Muscle layer of duodenum (tissue), 2 donors: ENCODE results near the gene SERPINB8.

Experiments
- H3K27ac ChIP-seq: one replicate; pipeline ENCODE4 v1.7.0; 2013; ENCODE audit warnings: mild to moderate bottlenecking, low read length
- H3K27me3 ChIP-seq: one replicate; pipeline ENCODE4 v1.7.0; 2013; ENCODE audit warnings: low read depth, mild to moderate bottlenecking, control low read depth, low read length
- H3K36me3 ChIP-seq, 2 donors: one replicate each; pipeline ENCODE4 v1.7.0; 2013; ENCODE audit warnings: low read length in 2 of 2, control low read depth in 1 of 2, mild to moderate bottlenecking in 1 of 2; ENCODE audit not compliant: insufficient read depth in 2 of 2, control insufficient read depth in 1 of 2
- H3K4me1 ChIP-seq, 2 donors: one replicate each; pipeline ENCODE4 v1.7.0; 2013; ENCODE audit warnings: low read length in 2 of 2, mild to moderate bottlenecking in 2 of 2, control low read depth in 1 of 2, moderate library complexity in 1 of 2; ENCODE audit not compliant: insufficient read depth in 2 of 2, control insufficient read depth in 1 of 2
- H3K4me3 ChIP-seq, 2 donors: one replicate each; pipeline ENCODE4 v1.7.0; 2013; ENCODE audit warnings: low read length in 2 of 2, low read depth in 1 of 2, mild to moderate bottlenecking in 1 of 2
- H3K9me3 ChIP-seq, 2 donors: one replicate each; pipeline ENCODE4 v1.7.0; 2013; ENCODE audit warnings: low read length in 2 of 2, control low read depth in 1 of 2, mild to moderate bottlenecking in 1 of 2; ENCODE audit not compliant: control insufficient read depth in 1 of 2
- donor health status: healthy.

The SERPINB8 gene

DNA sequence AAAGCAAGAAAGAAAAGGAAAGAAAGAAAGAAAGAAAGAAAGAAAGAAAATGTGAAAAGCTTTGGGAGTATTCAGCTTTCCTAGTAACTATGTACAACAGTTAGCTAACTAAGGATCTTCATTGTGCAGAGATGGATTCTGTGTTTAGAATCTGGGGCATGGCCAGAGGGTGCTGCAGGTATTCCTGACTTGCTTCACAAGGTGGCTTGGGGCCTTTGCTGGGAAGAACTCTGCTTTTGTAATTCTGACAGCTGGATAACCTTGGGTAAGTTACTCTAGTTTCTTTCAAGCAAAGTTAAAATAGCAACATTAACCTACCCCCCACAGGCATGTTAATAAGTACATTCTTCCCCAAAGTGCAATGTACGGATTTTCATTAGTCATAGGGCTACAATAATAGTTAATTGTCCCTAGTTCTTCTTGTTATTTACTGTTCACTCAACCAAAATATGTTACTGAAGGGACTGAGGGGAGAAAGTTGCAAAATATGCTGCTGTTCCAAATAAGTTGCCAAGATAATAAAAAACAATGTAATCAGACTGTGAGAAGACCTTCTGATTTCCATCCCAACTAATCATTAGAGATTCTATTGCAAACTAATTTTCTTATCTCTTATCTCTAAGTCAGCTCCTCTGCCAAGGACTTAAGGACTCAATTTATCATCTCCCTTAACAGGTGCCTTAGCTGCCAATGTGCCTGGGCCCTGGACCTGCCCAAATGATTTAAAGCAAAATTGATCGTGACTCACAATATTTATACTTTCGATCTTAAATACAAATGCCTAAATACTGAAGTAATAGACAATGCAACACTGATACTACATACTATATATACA lies 50.3 kb downstream of the SERPINB8 start:
- H3K36me3 ChIP-seq = no peaks in the 10 kb centered on the region
- no peaks in the 10 kb centered on the region for H3K9me3 ChIP-seq
- H3K27ac ChIP-seq = no peak overlapping the region
- no peaks in the 10 kb centered on the region for H3K27me3 ChIP-seq
- H3K4me3 ChIP-seq = no peak overlapping the region
- H3K4me1 ChIP-seq = no peaks in the 10 kb centered on the region

DNA sequence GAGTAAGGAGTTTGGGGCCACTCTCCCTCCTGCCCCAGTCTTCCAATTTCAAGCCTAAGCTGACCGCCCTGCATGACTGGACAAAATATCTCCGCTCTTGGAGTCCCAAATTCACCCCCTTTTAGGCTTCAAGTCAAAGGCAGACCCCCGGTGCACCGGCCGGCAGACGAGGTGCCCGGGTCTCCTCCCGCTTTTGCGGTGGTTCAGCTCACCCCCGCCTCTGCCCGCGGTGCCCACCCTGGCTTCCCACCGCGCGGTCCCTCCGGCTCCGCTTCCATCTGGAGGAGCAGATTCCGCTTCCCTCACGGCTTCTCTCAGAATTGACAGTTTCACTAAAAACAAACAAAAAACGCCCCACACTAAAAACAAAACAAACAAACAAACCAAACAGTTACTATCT lies 56.5 kb downstream of the SERPINB8 start:
- Histone ChIP-seq H3K4me3 (no peak overlapping the region), H3K27ac (no peak overlapping the region), H3K27me3 (no peaks in the 10 kb centered on the region), H3K36me3 (no peaks in the 10 kb centered on the region), H3K4me1 (no peaks in the 10 kb centered on the region), H3K9me3 (no peaks in the 10 kb centered on the region)

DNA sequence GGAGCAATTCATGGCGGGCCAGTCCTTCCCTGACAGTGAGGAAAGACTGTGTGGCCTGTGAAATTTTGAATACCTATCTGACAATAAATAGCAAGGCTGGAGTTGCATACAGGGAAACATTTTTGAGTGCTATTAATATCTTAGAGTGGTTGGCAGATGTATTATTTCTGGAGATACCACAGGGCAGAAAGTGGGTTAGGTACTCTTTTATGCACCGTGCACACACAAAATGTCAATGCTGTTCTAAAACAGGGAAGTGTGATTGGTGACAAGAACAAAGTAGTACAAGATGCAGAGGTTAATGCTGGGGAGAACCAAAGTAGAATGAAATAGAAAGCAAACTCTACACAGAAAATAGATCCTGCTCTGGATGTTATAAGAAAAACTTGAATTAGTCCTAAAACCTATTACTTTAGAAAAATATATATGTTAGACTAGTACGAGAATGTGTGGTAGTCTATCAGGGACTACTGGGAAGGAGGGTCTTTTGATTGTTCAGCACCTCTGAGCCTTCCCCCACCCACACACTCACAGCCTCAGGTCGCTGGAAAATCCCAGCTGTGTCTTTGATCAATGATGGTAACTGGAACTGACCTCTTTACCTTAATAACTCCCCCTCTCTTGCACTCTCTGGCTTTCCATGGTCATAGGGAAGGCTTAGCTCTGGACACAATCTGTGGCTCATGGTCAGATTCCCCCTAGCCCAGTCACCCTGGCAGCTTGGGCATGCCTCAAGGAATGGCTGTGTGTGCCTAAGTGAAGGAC lies 58.2 kb downstream of the SERPINB8 start:
- no peak overlapping the region for H3K27ac ChIP-seq

DNA sequence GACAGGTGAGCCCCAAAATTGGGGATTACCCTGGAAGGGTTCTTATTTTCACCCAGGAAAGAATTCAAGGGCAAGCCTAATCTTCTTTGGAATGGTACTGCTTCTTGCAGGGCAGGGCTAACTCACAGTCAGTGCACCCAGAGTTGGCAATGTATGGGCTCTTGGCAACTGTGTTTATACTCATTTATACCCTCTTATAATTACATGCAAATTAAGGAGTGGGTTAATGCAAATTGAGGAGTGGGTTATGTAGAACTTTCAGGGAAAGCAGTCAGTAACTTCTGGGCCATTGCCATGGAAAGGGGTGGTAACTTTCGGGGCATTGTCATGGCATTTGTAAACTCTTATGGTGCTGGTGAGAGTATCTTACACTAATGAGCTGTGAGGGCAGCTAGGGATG lies 59.2 kb downstream of the SERPINB8 start:
- no peak overlapping the region for H3K27ac ChIP-seq

More for the DNA sequence above, 58.2 kb downstream of the SERPINB8 start:
- no peaks in the 10 kb centered on the region for H3K27me3 ChIP-seq
- H3K36me3 ChIP-seq = no peaks in the 10 kb centered on the region
- no peak overlapping the region for H3K4me3 ChIP-seq
- H3K4me1 ChIP-seq = no peaks in the 10 kb centered on the region
- no peaks in the 10 kb centered on the region for H3K9me3 ChIP-seq

DNA sequence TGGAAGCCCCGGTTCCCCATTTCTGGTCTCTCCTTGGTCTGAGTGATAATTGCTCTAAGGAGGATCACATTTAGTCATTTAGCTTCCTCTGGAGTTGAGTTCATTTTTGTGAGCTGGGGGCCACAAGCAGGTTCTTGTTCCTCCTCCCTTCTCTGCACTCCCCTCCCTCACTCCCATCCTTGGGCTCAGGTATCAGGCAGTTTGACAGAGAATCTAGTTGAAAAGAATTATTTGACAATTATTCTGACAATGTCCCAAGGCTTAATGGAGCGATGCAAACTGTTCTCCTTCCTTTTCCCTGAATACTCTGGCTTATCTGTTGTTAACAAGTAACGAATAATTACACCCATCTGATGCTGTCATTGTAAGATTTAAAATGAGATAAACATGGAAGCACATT lies 61.5 kb downstream of the SERPINB8 start:
- Histone ChIP-seq H3K27ac (no peak overlapping the region), H3K9me3 (no peaks in the 10 kb centered on the region), H3K4me3 (no peak overlapping the region), H3K4me1 (no peaks in the 10 kb centered on the region), H3K27me3 (no peaks in the 10 kb centered on the region), H3K36me3 (no peaks in the 10 kb centered on the region)

More for the DNA sequence above, 59.2 kb downstream of the SERPINB8 start:
- no peaks in the 10 kb centered on the region for H3K27me3 ChIP-seq
- no peak overlapping the region for H3K4me3 ChIP-seq
- H3K4me1 ChIP-seq = no peaks in the 10 kb centered on the region
- no peaks in the 10 kb centered on the region for H3K36me3 ChIP-seq
- no peaks in the 10 kb centered on the region for H3K9me3 ChIP-seq

DNA sequence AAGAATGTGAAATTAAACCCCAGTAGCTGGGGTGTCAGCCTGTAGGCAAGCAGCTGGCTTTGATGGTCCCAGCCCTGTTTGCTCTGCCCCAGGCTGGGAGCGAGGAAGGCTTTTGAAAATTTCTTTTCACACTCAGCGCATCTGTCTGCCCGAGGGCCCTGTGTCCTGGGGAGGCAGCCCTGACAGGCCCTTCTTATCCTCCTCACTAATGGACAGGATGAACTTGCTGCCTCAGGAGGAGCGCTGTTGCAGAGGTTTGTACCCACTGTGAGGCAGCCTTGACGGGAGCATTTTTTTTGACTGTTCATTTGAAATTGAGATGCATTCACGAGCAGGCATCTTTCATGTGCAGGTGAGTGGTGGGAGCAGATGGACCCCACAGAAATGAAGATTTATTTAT lies 62.4 kb downstream of the SERPINB8 start:
- H3K27ac ChIP-seq = no peak overlapping the region
- no peaks in the 10 kb centered on the region for H3K9me3 ChIP-seq
- no peaks in the 10 kb centered on the region for H3K36me3 ChIP-seq
- H3K4me3 ChIP-seq = no peak overlapping the region
- H3K27me3 ChIP-seq = no peaks in the 10 kb centered on the region
- H3K4me1 ChIP-seq = no peaks in the 10 kb centered on the region

DNA sequence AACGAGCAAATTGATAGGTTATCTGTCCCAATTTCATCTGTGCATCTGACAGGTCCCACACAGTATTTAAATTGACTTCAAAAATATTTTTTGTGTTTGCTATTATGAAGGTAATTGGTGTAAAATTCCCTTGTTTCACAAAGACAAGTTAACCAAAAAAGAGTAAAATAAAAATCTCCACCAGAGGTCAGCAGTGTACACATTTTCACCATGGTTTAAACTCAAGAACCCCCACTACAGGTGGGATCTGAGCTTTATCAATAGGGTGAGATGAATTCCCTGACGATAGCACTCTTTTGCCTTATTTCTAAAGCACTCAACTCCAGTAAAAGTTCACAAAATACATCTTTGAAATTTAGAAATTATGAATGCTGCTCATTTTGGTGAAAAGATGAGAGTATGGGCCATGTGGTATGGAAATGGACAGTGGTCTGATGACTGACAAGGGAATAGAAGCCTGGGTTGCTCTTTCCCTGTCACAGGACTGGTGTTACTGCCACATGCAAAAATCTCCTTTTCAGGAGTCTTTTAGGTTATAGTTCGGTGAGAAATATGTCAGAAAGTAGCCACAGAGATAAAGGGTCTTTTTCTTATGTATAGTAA lies 68.0 kb downstream of the SERPINB8 start:
- H3K27ac ChIP-seq = no peak overlapping the region

More for the DNA sequence above, 68.0 kb downstream of the SERPINB8 start:
- Histone ChIP-seq H3K36me3 (no peaks in the 10 kb centered on the region), H3K4me1 (no peaks in the 10 kb centered on the region), H3K4me3 (no peak overlapping the region), H3K9me3 (no peaks in the 10 kb centered on the region), H3K27me3 (no peaks in the 10 kb centered on the region)
